ENCODE data around the gene RELA.
"Not testable (repeated sequence)": the region's sequence is repeated elsewhere in the genome, so short reads cannot be mapped to it uniquely, and the experiment has no call there.

Gene RELA

DNA sequence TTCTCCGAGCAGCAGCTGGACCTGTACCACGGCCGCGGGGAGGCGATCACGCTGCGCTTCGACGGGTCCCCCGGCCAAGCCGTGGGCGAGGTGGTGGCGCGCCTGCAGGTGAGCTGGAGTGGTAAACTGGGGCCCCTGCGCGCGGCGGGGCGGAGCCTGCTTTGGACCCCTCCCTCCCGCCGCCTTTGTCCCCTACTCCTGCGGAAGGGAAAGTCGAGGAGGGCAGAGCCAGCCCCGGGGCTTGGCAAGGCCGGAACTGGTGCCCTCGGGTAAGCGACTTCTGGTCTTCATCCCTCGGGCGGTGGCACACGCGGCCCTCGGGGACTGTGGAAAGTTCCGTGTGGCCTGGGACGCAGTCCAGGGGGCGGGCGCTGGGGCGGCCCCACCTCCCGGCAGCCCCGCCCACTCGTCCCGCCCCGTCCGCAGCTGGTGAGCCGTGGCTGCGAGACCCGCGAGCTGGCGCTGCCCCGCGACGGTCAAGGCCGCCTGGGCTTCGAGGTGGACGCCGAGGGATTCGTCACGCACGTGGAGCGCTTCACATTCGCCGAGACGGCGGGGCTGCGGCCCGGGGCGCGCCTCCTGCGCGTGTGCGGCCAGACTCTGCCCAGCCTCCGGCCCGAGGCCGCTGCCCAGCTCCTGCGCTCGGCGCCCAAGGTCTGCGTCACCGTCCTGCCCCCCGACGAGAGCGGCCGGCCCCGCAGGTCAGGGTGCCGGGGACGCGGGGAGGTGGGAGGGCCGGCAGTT, 15.6 kb downstream of the RELA start:
- DNase-seq, result no peak

GRCh38 chr11:65646288-65646957, 16.3 kb downstream of the RELA start:
- no peak for DNase-seq

DNA sequence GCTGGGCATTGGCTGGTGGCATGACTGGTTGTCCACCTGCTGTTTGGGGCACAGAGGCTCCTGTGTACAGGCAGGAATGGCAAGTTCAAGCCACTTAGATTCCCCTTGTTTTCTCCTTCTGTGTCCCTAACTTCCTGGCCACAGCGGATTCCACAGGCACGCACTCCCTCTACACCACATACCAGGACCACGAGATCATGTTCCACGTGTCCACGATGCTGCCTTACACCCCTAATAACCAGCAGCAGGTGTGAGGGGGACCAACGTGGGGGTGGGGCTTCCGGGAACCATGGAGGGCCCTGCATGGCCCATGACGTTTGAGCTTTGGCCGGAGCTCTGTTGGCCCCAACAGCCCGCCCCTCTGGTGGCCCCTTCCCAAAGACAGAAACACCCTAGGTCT, 17.0 kb downstream of the RELA start:
- no peak for DNase-seq

GRCh38 chr11:65644837-65645236, 17.9 kb downstream of the RELA start:
- DNase-seq, result no peak

DNA sequence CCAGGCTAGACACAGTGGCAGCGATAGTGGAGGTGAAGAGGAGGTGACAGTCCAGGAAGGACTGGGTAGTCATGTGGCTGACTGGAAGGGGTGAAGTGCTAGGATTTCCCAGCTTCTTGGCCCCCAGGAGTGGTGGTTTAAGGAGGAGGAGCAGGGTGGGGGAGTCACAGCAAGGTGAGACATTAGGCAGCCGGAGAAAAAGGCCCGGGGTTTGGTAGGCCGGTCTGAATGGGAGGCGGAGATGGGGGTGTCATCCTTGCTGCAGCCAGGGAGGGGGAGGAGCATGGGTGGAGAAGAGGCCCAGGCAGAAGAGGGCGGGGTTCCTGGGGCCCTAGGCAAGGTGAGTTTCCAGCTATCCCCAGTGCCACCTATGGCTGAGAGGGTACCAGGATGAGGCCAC, 18.7 kb downstream of the RELA start:
- peak in 1 of 5 experiments; percentile 38 for DNase-seq

DNA sequence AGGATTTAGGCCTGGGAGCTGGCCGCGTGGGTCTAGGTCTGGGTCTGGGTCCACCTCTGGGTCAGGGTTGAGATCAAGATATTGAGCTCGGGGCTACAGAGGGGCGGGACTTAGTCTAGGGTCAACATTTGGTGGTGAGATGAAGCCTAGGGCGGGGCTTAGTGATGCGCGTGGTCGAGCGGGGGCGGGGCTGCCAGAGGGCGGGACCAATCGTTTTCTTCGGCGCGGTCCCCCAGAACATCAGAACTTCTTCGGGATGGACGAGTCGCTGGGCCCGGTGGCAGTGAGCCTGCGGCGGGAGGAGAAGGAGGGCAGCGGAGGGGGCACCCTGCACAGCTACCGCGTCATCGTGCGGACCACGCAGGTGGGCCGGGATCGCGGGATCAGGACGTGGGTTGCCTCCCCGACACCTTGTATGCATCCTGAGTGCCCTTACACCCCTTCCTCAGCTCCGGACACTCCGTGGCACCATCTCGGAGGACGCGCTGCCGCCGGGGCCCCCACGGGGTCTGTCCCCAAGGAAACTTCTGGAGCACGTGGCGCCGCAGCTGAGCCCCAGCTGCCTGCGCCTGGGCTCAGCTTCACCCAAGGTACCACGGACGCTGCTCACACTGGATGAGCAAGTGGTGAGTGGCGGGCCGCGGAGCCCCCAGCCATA, 20.6 kb downstream of the RELA start:
- no peak for DNase-seq

- no peak for DNase-seq
Observed at GRCh38 chr11:65641297-65642013, 21.3 kb downstream of the RELA start.

DNA sequence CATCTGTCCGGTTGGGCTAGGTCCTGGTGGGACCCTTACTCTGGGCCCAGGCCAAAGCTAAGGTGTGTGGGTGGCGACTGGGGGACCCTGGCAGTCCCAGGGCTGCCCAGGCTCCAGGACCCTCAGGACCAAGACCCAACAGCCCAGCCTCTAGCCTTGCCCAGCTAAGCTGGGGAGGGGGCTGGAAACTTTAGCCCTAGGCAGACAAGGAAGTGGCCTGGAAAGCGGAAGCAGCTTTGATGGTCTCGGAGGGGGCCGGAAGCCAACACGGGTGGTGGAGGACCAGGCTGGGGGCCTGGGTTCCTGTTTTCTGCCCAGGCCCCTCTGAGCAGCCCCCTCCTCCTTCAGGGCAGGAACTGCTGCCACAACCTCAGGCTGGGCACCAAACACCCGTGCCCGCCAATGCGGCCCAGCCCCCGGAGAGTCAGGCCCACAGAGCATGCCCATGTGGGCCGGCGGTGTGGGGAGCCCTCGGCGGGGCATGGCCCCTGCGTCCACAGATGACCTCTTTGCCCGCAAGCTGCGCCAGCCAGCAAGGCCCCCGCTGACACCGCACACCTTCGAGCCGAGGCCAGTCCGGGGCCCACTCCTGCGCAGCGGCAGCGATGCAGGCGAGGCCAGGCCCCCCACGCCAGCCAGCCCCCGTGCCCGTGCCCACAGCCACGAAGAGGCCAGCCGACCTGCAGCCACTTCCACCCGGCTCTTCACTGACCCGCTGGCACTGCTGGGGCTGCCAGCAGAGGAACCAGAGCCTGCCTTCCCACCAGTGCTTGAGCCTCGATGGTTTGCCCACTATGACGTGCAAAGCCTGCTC, 22.0 kb downstream of the RELA start:
- peak in 2 of 5 experiments; percentile 56 to 79 for DNase-seq

GRCh38 chr11:65639623-65640482, 22.9 kb downstream of the RELA start:
- peak in 3 of 5 experiments; percentile 69 to 97 (median 92) for DNase-seq

- not testable (repeated sequence) for DNase-seq
Observed at GRCh38 chr11:65639228-65639597, 23.5 kb downstream of the RELA start.

GRCh38 chr11:65637794-65638419, 24.8 kb downstream of the RELA start, which contains the start of gene SIPA1:
TSS of gene SIPA1 (plus strand) at chr11:65638101. CDS start at chr11:65640922, 2,821 bp downstream.
- peak; percentile 59 to 77 (median 71) for DNase-seq

GRCh38 chr11:65637032-65637557, 25.6 kb downstream of the RELA start:
- no peak for DNase-seq

DNA sequence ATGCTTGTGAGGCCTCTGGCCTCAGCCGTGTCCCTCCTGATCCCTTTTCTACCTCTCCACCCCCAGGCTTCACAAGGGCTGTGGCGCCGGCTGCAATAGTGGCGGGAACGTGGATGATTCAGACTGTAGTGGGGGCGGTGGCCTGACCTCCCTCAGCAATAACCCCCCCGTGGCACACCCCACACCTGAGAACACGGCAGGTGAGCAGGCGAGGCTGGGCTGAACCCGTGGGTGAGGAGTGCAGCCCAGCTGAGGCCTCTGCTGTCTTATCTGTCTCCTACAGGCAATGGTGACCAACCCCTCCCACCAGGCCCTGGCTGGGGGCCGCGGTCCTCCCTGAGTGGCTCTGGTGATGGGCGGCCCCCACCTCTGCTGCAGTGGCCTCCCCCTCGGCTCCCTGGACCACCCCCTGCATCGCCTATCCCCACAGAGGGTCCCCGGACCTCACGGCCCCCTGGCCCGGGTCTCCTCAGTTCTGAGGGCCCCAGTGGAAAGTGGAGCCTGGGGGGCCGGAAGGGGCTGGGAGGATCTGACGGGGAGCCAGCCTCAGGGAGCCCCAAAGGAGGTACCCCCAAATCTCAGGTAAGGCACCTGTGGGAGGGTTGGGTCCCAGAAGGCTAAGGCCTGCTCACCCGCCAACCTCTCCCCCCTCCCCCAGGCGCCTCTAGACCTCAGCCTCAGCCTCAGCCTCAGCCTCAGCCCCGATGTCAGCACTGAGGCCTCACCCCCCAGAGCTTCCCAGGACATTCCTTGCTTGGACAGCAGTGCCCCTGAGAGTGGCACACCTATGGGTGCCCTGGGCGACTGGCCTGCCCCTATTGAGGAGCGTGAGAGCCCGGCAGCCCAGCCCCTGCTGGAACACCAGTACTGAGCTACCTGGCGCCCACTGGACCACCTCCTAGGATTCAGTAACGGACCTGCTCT, 26.3 kb downstream of the RELA start:
- no peak for DNase-seq

DNA sequence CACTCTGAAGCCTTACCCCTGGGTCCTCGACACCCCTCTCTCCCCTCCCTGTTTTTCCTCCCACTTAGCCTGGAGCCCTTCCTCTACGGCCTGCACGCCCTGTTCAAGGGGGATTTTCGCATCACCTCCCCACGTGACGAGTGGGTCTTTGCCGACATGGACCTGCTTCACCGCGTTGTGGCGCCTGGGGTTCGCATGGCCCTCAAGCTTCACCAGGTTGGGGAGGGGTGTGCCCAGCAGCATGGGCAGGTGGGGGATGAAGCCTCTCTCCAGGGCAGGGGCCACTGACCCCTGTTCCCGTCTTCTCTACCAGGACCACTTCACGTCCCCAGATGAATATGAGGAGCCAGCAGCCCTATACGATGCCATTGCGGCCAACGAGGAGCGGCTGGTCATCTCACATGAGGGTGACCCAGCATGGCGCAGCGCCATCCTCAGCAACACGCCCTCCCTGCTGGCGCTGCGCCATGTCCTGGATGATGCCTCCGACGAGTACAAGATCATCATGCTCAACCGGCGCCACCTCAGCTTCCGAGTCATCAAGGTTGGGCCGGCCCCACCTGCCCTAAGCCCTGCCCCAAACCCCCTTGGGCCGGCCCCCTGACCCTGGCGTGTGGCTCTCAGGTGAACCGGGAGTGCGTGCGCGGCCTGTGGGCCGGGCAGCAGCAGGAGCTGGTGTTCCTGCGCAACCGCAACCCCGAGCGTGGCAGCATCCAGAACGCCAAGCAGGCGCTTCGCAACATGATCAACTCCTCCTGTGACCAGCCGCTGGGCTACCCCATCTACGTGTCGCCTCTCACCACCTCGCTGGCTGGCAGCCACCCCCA, 27.6 kb downstream of the RELA start:
- DNase-seq, result no peak

- no peak for DNase-seq
Observed at GRCh38 chr11:65634440-65634839, 28.3 kb downstream of the RELA start.

- DNase-seq, result no peak
Observed at GRCh38 chr11:65634109-65634436, 28.6 kb downstream of the RELA start.

DNA sequence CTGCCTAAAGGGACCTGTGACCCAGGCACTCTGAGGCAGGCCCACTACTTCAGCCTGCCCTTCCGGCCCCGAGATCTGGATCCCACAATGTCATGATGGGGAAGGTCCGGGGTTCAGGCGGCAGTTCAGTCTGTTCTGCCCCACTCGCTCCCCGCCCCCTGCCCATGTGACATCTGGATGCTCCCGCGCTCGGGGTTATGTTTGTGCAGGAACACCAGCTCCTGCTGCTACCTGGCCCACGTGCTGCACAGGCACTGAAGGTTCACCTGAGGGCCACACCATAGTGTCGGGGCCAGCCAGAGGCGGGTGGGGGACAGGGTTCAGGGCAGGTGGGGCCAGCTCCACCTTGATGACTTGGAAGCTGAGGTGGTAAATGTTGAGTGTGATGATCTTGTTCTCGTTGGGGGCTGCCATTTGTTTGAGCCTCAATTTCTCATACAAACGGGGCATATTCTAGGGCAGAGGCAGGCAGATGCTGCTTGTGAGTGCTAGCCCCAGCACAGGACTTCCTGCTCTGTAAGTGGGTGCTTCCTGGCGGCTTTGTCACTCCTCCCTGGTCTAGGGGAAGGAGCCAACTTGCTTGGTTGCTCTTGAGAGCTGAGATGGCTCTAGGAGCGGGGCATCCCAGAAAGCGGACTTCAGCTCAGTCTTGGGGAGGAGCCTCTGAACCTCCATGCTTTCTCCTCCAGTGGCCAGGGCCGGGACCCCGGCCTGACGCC, 29.2 kb downstream of the RELA start:
- peak in 1 of 5 experiments; percentile 58 for DNase-seq

GRCh38 chr11:65630215-65630614, 32.5 kb downstream of the RELA start:
- DNase-seq, result no peak

All from T-helper 2 cell (primary cell).